Measurements from ENCODE around the gene ROCK2.
"Not testable (repeated sequence)": the region's sequence is repeated elsewhere in the genome, so short reads cannot be mapped to it uniquely, and the experiment has no call there.

Gene ROCK2

GRCh38 chr2:11261564-11261963 is 82.9 kb downstream of the ROCK2 start:
- DNase-seq, result not testable (repeated sequence)

GRCh38 chr2:11260979-11261378 is 83.5 kb downstream of the ROCK2 start:
- DNase-seq, result no peak

- DNase-seq, result no peak
Observed at GRCh38 chr2:11257964-11258363, 86.5 kb downstream of the ROCK2 start.

GRCh38 chr2:11257078-11257477 is 87.4 kb downstream of the ROCK2 start:
- no peak for DNase-seq

GRCh38 chr2:11256166-11256565 is 88.3 kb downstream of the ROCK2 start:
- no peak for DNase-seq

- DNase-seq, result peak; percentile 75
Observed at GRCh38 chr2:11254100-11254536, 90.3 kb downstream of the ROCK2 start.

GRCh38 chr2:11252458-11252857 is 92.0 kb downstream of the ROCK2 start:
- not testable (repeated sequence) for DNase-seq

- no peak for DNase-seq
Observed at GRCh38 chr2:11250400-11251196, 93.8 kb downstream of the ROCK2 start.

GRCh38 chr2:11245322-11245721 is 99.1 kb downstream of the ROCK2 start:
- no peak for DNase-seq

- no peak for DNase-seq
Observed at GRCh38 chr2:11244091-11244826, 100.2 kb downstream of the ROCK2 start.

GRCh38 chr2:11243512-11243911 is 100.9 kb downstream of the ROCK2 start:
- no peak for DNase-seq

- no peak for DNase-seq
Observed at GRCh38 chr2:11242542-11243174, 101.8 kb downstream of the ROCK2 start.

GRCh38 chr2:11241412-11242203 is 102.8 kb downstream of the ROCK2 start:
- no peak for DNase-seq

GRCh38 chr2:11239666-11240462 is 104.6 kb downstream of the ROCK2 start:
- DNase-seq, result no peak

- no peak for DNase-seq
Observed at GRCh38 chr2:11239147-11239546, 105.3 kb downstream of the ROCK2 start.

- no peak for DNase-seq
Observed at GRCh38 chr2:11237122-11237521, 107.3 kb downstream of the ROCK2 start.

GRCh38 chr2:11236335-11236734 is 108.1 kb downstream of the ROCK2 start:
- no peak for DNase-seq

- DNase-seq, result no peak
Observed at GRCh38 chr2:11235583-11235982, 108.9 kb downstream of the ROCK2 start.

- DNase-seq, result no peak
Observed at GRCh38 chr2:11234309-11234708, 110.1 kb downstream of the ROCK2 start.

- not testable (repeated sequence) for DNase-seq
Observed at GRCh38 chr2:11231193-11231592, 113.2 kb downstream of the ROCK2 start.

- no peak for DNase-seq
Observed at GRCh38 chr2:11228692-11229091, 115.7 kb downstream of the ROCK2 start.

- DNase-seq, result no peak
Observed at GRCh38 chr2:11227595-11227994, 116.8 kb downstream of the ROCK2 start.

All from NCI-H748 treated with DMSO at 0.1 percent for 48 hours (cell line).